ENCODE results near the gene VPS4B. TPM values are rescaled to one million over a fixed set of nuclear protein-coding genes. Genes with fewer than 3 reads are reported as not detected.
A peak's percentile ranks its signal among the peaks of the same experiment; 100 is the strongest.

VPS4B gene
- total and polyA plus RNA-seq, 2 donors (not counting 1 experiment from before 2014, with no cell fraction given): 14.5 to 93.9 TPM

GRCh38 chr18:63344263-63344662 is 78.0 kb downstream of the VPS4B start:
- H3K27me3 Mint-ChIP-seq: no peaks in the 10 kb centered on the region
- no peak overlapping the region for H3K27ac Mint-ChIP-seq
- ChIA-PET POLR2A (no interaction called here), CTCF (interaction anchor here (1.0 to 8.6 kb wide), 2 partner anchors 95 to 213 kb away, joined by 3 to 90 read pairs; no protein-coding TSS in a partner anchor)
- ATAC-seq (ENCODE audit: low read depth) (no peak), DNase-seq (no peak)
- no peaks in the 10 kb centered on the region for H4K20me1 ChIP-seq (ENCODE audit: control insufficient read depth, insufficient read depth, low read length, poor library complexity, severe bottlenecking)
- H3K4me3 Mint-ChIP-seq: no peak overlapping the region
- H3K36me3 ChIP-seq (replicated peaks in 1 of 2; ENCODE audit: control extremely low read depth in 1 of 2, control insufficient read depth in 1 of 2, extremely low read depth in 1 of 2, insufficient read depth in 2 of 2, low read length in 1 of 2): peaks cover 0 to 34% of the 10 kb centered on the region in 2 experiments
- H3K9me3 Mint-ChIP-seq (ENCODE audit: insufficient read depth): no peaks in the 10 kb centered on the region
- no peaks in the 10 kb centered on the region for H3K9me3 ChIP-seq (ENCODE audit: control extremely low read depth in 1 of 3, control insufficient read depth in 2 of 3, insufficient read depth in 1 of 3, low read length in 2 of 3)
- H3K4me1 ChIP-seq (ENCODE audit: control insufficient read depth in 2 of 2, insufficient read depth in 2 of 2, low read length in 2 of 2): peaks cover 5 to 7% of the 10 kb centered on the region in 2 donors
- no peaks in the 10 kb centered on the region for H3K27me3 ChIP-seq (replicated peaks in 1 of 4; ENCODE audit: control extremely low read depth in 1 of 4, control insufficient read depth in 3 of 4, insufficient read depth in 4 of 4, low read length in 3 of 4)
- H3K4me3 ChIP-seq (ENCODE audit: control extremely low read depth in 1 of 5, extremely low read depth in 1 of 5, insufficient read depth in 1 of 5, low read depth in 2 of 5, low read length in 4 of 5): no peak overlapping the region
- no peak for TF ChIP-seq CTCF (IDR thresholded peaks at IDR 0.05)
- no peak overlapping the region for H3K27ac ChIP-seq (ENCODE audit: low read length in 2 of 2)
- H3K9ac ChIP-seq (ENCODE audit: low read length): no peak overlapping the region
- WGBS (ENCODE audit: insufficient coverage): 92% methylated on average over 4 of the region's 5 CpGs
- H3K4me1 Mint-ChIP-seq: peaks cover 8% of the 10 kb centered on the region
- H3K4me2 ChIP-seq (replicated peaks; ENCODE audit: low read depth, low read length, poor library complexity, severe bottlenecking): no peak overlapping the region
- intact Hi-C loops (cut with micrococcal nuclease): no loop called here
- H3K79me2 ChIP-seq (ENCODE audit: control insufficient read depth, insufficient read depth, low read length): no peaks in the 10 kb centered on the region
- H2AFZ ChIP-seq (ENCODE audit: insufficient read depth, low read depth, low read length, poor library complexity, severe bottlenecking): no peak overlapping the region

- POLR2A ChIA-PET: no interaction called here
- ATAC-seq (ENCODE audit: low read depth) (peak; percentile 60), DNase-seq (peak; percentile 27)
- Histone ChIP-seq H3K4me2 (replicated peaks; ENCODE audit: low read depth, low read length, poor library complexity, severe bottlenecking) (no peak overlapping the region), H3K4me1 (ENCODE audit: control insufficient read depth in 2 of 2, insufficient read depth in 2 of 2, low read length in 2 of 2) (no peaks in the 10 kb centered on the region), H3K9me3 (ENCODE audit: control extremely low read depth in 1 of 3, control insufficient read depth in 2 of 3, insufficient read depth in 1 of 3, low read length in 2 of 3) (no peaks in the 10 kb centered on the region), H3K4me3 (ENCODE audit: control extremely low read depth in 1 of 5, extremely low read depth in 1 of 5, insufficient read depth in 1 of 5, low read depth in 2 of 5, low read length in 4 of 5) (no peak overlapping the region), H3K9ac (ENCODE audit: low read length) (no peak overlapping the region), H3K27ac (ENCODE audit: low read length in 2 of 2) (no peak overlapping the region), H3K27me3 (replicated peaks in 1 of 4; ENCODE audit: control extremely low read depth in 1 of 4, control insufficient read depth in 3 of 4, insufficient read depth in 4 of 4, low read length in 3 of 4) (no peaks in the 10 kb centered on the region), H3K79me2 (ENCODE audit: control insufficient read depth, insufficient read depth, low read length) (no peaks in the 10 kb centered on the region), H4K20me1 (ENCODE audit: control insufficient read depth, insufficient read depth, low read length, poor library complexity, severe bottlenecking) (no peaks in the 10 kb centered on the region), H2AFZ (ENCODE audit: insufficient read depth, low read depth, low read length, poor library complexity, severe bottlenecking) (no peak overlapping the region), H3K36me3 (replicated peaks in 1 of 2; ENCODE audit: control extremely low read depth in 1 of 2, control insufficient read depth in 1 of 2, extremely low read depth in 1 of 2, insufficient read depth in 2 of 2, low read length in 1 of 2) (peaks cover 0 to 38% of the 10 kb centered on the region in 2 experiments)
- Mint-ChIP-seq H3K4me3 (no peak overlapping the region), H3K27me3 (no peaks in the 10 kb centered on the region), H3K9me3 (ENCODE audit: insufficient read depth) (no peaks in the 10 kb centered on the region), H3K4me1 (peaks cover 1% of the 10 kb centered on the region), H3K27ac (no peak overlapping the region)
- no peak for TF ChIP-seq EZH2 (IDR thresholded peaks at IDR 0.05; ENCODE audit: borderline replicate concordance, insufficient read depth, low read depth, low read length, poor library complexity, severe bottlenecking)
- peak; percentile 40 for TF ChIP-seq CTCF (IDR thresholded peaks at IDR 0.05)
- intact Hi-C loops (cut with micrococcal nuclease): loop anchor here (1.0 kb wide), 1 partner anchor 97 kb away; no protein-coding TSS in a partner anchor
- 68% methylated on average over 5 of the region's 5 CpGs for WGBS (ENCODE audit: insufficient coverage)
- CTCF ChIA-PET: interaction anchor here (0.7 to 8.6 kb wide), 8 partner anchors 11 to 805 kb away, joined by 3 to 90 read pairs (median 4); no protein-coding TSS in a partner anchor
Measured at GRCh38 chr18:63342206-63342605, 80.1 kb downstream of the VPS4B start.
